TTC549 (cell line): ENCODE results near the gene CATSPER4.
"Not testable (repeated sequence)": the region's sequence is repeated elsewhere in the genome, so short reads cannot be mapped to it uniquely, and the experiment has no call there.

Experiments
- FAIRE-seq: peaks from 2 replicates; lab custom pipeline; 2012; peaks lifted over from hg19 to GRCh38; lab: Jason Lieb, UNC

The CATSPER4 gene

GRCh38 chr1:26195805-26196204 is 5.4 kb downstream of the CATSPER4 start:
- FAIRE-seq = no peak

- FAIRE-seq = no peak
Observed at GRCh38 chr1:26197301-26197700, 6.9 kb downstream of the CATSPER4 start.

- FAIRE-seq = no peak
Observed at GRCh38 chr1:26197813-26198212, 7.4 kb downstream of the CATSPER4 start.

GRCh38 chr1:26200413-26200812 is 10.0 kb downstream of the CATSPER4 start:
- FAIRE-seq = no peak

- FAIRE-seq = no peak
Observed at GRCh38 chr1:26203642-26204318, 13.4 kb downstream of the CATSPER4 start.

- no peak for FAIRE-seq
Observed at GRCh38 chr1:26210147-26210870, 19.9 kb downstream of the CATSPER4 start.

- FAIRE-seq = no peak
Observed at GRCh38 chr1:26212726-26213125, 22.3 kb downstream of the CATSPER4 start.

- FAIRE-seq = no peak
Observed at GRCh38 chr1:26213335-26213905, 23.0 kb downstream of the CATSPER4 start.

GRCh38 chr1:26215246-26215645 is 24.8 kb downstream of the CATSPER4 start:
- no peak for FAIRE-seq

GRCh38 chr1:26218906-26219494 is 28.6 kb downstream of the CATSPER4 start:
- no peak for FAIRE-seq

GRCh38 chr1:26220199-26220912 is 30.0 kb downstream of the CATSPER4 start:
- no peak for FAIRE-seq

- no peak for FAIRE-seq
Observed at GRCh38 chr1:26221094-26221493, 30.7 kb downstream of the CATSPER4 start.

- FAIRE-seq = no peak
Observed at GRCh38 chr1:26224606-26225005, 34.2 kb downstream of the CATSPER4 start.

GRCh38 chr1:26225033-26225831 is 34.8 kb downstream of the CATSPER4 start:
- FAIRE-seq = no peak

GRCh38 chr1:26230682-26231081 is 40.3 kb downstream of the CATSPER4 start:
- FAIRE-seq = not testable (repeated sequence)

GRCh38 chr1:26233903-26234643 is 43.7 kb downstream of the CATSPER4 start, which contains the start of gene CEP85:
CEP85 (plus strand) TSS chr1:26234200; CDS start chr1:26239784, 5,584 bp downstream.
- peak; percentile 95 for FAIRE-seq

GRCh38 chr1:26234644-26235370 is 44.4 kb downstream of the CATSPER4 start:
- FAIRE-seq = no peak

- no peak for FAIRE-seq
Observed at GRCh38 chr1:26237230-26237966, 47.0 kb downstream of the CATSPER4 start.

- no peak for FAIRE-seq
Observed at GRCh38 chr1:26239936-26240335, 49.5 kb downstream of the CATSPER4 start.
